HL-60 (cell line): Measurements from ENCODE around the gene TRIM32.

ENCODE experiments used
- GABPA ChIP-seq: IDR thresholded peaks from 2 replicates; pipeline ENCODE4 v1.6.1; 2012; ENCODE audit warnings: low read depth
- POLR2AphosphoS5 ChIP-seq: IDR thresholded peaks from 2 replicates; pipeline ENCODE4 v1.6.1; 2012; ENCODE audit warnings: low read depth
- SPI1 ChIP-seq: IDR thresholded peaks from 2 replicates; pipeline ENCODE4 v1.6.1; 2012; ENCODE audit warnings: low read depth, mild to moderate bottlenecking, borderline replicate concordance
- TF ChIP-seq, protein P1 (sequence below): IDR thresholded peaks from one replicate; pipeline ENCODE4 v1.5.1; 2011; ENCODE audit warnings: low read length, control low read depth, inconsistent platforms; ENCODE audit not compliant: insufficient read depth
- TF ChIP-seq, protein P2 (sequence below): IDR thresholded peaks from 2 replicates; pipeline ENCODE4 v1.6.1; 2012; ENCODE audit warnings: low read depth; ENCODE audit not compliant: insufficient replicate concordance

DNA sequence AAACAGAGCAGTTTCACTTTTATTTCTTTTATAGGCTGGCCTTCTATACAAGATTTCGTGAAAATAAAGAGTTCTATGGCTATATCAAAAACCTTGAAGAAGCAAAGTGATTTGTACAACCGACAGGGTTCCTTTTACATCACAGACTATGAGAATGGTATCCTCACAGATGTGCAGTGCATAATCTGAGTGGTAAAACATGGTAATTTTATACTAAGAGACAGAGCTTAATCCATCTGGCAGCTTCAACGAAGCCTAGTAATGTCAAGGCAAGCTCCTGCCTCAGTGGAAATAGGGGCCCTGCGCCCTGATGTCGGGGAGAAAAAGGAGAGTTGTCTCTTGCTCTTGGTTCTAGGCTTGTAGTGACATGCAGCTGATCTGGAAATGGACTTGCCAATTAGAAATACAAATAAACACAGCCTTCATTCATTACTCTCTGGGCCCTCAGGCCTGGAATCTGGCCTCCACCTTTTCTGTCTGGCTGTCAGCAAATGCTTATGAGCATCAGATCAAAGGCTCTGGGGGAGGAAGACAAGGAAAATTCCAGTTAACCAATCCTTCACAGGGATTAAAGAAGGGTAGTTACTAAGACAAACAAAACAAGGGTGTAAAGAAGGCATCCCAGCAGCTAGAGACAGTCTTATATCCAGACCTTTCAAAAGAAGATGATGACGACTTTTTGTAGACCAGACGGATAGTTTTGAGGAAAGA lies 33.6 kb upstream of the TRIM32 start:
- TF ChIP-seq, protein P1, sequence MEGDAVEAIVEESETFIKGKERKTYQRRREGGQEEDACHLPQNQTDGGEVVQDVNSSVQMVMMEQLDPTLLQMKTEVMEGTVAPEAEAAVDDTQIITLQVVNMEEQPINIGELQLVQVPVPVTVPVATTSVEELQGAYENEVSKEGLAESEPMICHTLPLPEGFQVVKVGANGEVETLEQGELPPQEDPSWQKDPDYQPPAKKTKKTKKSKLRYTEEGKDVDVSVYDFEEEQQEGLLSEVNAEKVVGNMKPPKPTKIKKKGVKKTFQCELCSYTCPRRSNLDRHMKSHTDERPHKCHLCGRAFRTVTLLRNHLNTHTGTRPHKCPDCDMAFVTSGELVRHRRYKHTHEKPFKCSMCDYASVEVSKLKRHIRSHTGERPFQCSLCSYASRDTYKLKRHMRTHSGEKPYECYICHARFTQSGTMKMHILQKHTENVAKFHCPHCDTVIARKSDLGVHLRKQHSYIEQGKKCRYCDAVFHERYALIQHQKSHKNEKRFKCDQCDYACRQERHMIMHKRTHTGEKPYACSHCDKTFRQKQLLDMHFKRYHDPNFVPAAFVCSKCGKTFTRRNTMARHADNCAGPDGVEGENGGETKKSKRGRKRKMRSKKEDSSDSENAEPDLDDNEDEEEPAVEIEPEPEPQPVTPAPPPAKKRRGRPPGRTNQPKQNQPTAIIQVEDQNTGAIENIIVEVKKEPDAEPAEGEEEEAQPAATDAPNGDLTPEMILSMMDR, result no peak
- no peak for TF ChIP-seq GABPA
- TF ChIP-seq POLR2AphosphoS5, result no peak
- no peak for TF ChIP-seq SPI1
- TF ChIP-seq, protein P2, sequence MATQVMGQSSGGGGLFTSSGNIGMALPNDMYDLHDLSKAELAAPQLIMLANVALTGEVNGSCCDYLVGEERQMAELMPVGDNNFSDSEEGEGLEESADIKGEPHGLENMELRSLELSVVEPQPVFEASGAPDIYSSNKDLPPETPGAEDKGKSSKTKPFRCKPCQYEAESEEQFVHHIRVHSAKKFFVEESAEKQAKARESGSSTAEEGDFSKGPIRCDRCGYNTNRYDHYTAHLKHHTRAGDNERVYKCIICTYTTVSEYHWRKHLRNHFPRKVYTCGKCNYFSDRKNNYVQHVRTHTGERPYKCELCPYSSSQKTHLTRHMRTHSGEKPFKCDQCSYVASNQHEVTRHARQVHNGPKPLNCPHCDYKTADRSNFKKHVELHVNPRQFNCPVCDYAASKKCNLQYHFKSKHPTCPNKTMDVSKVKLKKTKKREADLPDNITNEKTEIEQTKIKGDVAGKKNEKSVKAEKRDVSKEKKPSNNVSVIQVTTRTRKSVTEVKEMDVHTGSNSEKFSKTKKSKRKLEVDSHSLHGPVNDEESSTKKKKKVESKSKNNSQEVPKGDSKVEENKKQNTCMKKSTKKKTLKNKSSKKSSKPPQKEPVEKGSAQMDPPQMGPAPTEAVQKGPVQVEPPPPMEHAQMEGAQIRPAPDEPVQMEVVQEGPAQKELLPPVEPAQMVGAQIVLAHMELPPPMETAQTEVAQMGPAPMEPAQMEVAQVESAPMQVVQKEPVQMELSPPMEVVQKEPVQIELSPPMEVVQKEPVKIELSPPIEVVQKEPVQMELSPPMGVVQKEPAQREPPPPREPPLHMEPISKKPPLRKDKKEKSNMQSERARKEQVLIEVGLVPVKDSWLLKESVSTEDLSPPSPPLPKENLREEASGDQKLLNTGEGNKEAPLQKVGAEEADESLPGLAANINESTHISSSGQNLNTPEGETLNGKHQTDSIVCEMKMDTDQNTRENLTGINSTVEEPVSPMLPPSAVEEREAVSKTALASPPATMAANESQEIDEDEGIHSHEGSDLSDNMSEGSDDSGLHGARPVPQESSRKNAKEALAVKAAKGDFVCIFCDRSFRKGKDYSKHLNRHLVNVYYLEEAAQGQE, result no peak
